Stimulated activated CD8-positive, alpha-beta memory T cell treated with anti-CD3 and anti-CD28 coated beads, Interleukin-7, amount 100 ng/mL, for 48 hours (primary cell): ENCODE measurements around the gene MAB21L4.

ENCODE experiments used
- DNase-seq, 2 donors: peaks; one replicate each; pipeline ENCODE4 v3.0.0-alpha.2; 2020; ENCODE audit warnings: low read depth in 1 of 2; ENCODE audit errors: extremely low read depth in 1 of 2

MAB21L4 gene

DNA sequence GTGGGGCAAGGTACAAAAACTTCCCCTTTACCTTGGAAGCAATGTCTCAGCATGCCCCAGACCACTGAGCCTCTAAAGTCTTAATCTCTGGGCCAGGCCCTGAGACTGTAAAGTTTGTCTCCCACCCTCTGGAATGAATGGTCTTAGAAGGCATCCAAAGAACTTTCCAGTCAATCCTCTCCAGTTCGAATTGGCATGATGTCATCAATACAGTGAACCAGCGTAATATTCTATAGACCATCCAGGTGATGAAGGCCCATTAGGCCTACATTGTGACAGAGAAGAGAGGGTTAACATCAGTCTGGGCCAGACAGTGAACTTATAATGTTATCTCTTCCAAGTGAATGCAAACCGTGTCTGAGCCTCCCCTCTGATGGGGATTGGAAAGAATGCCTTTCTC lies 11.2 kb downstream of the MAB21L4 start:
- no peak for DNase-seq

DNA sequence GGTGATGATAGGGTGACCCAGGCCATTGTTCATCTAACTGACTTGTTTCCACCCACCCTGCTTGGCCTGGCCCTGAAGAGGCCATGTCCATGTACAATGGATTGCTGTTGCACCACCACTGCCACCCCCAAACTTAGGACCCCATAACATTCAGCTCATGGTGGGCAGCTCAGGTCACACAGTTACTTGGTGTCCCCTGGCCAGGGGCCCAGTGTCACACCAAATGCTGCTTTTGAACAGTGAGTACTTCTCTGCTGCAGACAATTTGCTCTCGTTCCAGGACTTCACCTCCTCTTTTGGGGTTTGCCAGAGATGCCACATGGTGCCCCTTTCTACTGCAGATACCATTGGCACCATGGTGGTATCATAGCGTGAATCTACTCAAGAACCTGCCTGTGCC lies 11.7 kb downstream of the MAB21L4 start:
- no peak for DNase-seq

DNA sequence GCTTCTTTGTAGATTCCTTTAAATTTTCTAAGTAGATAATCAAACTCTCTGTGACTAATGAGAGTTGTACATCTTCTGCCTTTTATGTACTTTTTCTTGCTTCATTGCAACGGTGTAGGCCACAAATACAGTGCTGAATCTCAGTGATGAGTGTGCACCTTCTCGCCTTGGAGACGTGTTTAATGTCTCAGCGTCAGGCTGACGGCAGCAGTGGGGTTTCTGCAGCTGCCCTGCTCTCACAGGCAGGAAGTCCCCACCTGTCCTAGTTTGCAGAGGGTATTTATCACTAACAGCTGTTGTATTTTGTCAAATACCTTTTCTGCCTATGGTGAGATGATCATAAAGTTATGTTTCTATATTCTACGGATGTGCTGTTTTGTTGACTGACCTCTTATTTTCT lies 14.0 kb downstream of the MAB21L4 start:
- DNase-seq: no peak

DNA sequence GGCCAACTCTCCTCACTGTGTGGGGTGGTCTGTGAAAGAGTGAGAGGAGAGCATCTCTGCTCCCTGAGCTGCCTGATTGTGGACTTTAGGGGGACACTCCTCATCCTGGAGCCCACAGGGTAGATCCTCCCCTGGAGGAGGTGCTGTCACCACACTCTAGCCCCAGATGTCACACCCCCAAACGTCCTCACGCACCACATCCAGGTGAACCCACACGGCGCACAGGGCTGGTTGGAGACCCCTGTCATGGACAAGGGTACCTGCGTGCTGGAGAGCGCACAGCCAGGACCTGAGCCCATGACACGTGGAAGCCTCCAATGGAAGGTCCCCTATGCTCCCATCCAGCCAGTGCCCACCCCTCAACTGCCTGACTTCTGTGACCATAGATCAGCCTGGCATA lies 16.9 kb downstream of the MAB21L4 start:
- no peak for DNase-seq

DNA sequence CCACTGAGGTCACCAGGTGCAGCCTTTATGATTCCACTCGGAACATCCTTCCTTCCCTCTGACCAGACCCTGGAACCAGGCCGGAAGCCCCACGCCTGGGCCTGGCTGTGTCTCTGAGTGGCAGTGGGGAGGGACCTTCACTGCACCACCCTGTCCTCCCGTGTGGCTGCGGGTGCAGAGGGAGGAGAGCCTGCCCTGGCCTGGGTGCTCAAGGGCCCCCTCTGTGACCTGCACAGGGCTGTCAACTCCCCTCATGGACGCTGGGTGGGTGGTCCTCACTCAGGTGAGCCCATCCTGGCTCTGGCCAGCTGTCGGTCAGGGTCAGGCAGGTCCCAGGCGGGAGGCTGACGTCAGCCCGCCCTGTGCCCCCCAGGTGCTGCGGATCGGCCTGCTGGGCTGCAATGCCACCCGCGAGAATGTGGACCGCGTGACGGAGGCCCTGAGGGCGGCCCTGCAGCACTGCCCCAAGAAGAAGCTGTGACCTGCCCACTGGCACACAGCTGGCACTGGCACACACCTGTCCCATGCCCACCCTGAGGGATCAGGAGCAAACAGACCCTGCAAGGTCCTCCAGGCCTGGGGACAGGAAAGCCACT lies 17.5 kb downstream of the MAB21L4 start:
- DNase-seq: no peak

DNA sequence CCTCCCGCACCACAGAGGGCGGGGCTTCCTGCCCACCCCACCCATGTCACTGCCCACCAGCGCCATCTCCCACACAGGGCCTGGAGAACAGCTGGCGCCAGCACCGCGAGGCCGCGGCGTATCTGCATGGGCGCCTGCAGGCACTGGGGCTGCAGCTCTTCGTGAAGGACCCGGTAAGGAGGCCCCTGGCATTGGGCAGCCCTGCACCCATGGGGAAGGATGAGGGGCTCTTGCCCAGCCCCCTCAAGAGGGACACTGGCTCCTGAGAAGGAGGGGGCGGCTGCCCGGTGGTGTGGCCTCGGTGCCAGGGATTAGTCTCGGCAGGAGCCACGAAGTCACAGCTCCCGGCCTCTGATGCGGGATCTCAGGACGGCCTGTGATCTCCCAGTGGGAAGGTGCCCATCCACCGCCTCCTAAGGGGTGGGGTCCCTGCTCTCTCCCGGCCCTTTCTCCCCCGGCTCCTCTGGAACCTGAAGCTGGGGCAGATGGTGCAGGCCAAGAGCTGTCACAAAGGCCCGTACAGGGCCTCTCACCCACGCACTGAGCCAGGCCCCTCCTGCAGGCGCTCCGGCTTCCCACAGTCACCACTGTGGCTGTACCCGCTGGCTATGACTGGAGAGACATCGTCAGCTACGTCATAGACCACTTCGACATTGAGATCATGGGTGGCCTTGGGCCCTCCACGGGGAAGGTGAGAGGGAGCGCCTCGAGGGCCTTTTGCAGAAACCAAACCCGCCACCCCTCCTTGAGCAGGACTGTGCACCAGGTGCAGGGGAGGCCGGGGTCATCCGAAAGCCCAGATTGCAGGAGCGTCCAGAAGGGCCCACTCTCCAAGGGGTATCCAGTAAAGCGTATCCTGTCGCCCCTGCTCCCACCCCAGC lies 18.3 kb downstream of the MAB21L4 start:
- no peak for DNase-seq

DNA sequence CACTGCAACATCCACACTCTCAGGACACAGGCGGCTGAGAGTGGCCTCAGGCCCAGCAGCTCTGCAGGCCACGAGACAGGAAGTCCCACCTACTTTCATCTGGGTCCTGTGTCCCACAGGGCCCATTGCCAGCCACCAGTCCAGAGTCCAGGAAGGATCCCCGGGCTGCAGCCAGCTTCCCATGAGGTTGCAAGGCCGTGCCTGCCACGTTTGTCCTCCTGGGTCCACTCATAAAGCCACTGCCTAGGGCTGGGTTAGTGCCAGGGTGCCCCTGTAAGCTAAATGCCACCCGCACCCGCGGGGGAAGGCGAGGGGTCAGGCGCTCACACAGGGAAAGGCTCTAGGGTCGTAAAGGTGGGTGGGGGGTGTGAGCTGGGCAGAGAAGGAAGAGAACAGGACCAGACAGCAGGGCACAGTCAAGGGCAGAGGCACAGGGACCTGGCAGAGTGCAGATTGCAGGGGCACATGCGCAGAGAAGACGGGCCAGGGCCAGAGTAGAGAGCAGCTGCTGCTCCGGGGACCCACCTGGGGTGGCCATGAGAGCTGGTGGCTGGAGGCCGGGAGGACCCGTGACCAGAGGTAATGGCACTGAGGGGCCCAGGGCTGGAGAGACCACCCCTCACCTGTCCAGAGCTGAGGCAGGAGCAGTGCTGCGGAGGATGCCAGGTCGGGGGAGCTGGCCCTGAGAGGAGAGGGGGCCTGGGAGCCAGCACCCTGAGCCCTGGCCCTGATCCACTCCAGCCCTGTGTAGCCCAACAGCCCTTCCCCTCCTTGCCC lies 19.3 kb downstream of the MAB21L4 start:
- DNase-seq: no peak

DNA sequence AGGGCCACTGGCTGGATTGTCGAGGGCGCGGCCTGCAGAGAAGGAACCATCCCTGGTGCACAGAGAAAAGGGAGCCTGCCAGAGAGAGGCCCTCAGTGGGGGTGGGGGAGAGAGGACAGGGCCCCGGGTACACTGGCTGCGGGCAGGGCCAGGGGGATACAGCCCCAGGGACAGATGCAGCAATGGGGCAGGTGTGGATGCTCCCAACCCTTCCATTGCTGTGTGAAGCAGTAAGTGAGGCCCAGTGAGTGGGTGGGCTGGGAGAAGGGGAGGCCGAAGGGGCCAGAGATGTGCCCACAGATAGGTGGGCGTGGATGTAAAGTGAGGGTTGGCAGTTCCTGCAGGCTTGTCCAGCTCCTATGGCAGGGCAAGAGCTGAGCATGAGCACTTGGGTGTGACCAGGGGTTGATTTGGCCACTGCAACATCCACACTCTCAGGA lies 19.9 kb downstream of the MAB21L4 start:
- DNase-seq: no peak

DNA sequence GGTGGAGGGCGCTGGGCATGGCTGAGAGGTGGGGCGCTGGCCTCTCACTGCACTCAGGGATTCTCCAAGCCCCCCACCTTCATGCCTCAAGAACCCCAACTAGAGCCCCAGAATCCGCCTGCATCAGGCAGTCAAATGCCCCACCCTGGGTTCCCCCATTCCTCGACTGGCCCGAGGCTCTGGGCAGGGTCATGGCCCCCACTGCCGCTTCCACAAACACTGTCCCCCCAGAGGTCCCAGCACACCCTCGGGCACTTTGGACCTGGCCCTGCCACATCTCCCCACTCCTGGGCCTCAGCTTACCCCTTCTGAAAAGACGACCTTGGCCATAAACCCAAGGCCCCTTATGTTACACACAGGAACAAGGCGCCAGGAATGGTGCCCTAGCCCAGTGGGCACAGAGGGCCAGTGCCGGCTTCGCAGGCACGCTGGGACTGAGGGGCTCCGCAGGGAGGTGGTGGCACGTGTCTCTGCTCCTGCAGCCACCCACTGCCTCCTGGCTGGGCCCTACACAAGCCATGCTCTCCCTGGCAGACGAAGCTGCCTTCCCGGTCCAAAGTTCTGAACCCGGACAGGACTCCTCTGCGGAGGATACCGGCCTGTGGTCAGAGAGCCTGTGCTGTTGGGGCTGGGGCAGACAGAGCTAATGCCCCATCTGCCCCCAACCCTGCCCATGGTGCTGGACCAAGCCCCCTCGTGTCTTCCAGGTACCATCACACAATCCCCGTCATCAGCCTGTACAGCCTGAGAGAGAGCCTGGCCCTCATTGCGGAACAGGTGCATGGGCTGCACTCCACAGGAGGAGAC lies 20.5 kb downstream of the MAB21L4 start:
- no peak for DNase-seq

DNA sequence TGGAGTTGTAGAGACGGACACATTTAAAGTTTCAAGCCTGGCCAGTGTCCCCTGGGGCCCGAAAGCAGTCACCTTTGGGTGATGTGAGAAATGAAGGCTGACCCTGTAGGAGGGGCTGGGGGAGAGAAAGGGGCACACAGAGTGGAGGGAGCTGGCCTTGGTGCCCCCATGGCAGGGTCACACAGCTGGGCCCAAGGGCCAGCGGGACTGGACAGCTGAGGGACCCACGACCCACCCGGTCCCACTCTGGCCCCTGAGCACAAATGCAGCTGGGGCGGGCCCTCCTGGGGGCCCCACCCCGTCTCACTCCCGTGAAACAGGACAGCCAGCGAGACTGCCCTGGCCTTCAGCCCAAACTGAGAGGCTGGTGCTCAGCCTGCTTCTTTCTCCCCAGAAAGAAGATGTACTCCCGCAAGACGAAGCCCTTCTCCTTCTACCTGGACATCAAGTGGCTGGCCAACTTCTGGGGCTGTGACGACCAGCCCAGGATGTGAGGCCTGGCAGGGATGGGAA lies 21.2 kb downstream of the MAB21L4 start:
- no peak for DNase-seq

DNA sequence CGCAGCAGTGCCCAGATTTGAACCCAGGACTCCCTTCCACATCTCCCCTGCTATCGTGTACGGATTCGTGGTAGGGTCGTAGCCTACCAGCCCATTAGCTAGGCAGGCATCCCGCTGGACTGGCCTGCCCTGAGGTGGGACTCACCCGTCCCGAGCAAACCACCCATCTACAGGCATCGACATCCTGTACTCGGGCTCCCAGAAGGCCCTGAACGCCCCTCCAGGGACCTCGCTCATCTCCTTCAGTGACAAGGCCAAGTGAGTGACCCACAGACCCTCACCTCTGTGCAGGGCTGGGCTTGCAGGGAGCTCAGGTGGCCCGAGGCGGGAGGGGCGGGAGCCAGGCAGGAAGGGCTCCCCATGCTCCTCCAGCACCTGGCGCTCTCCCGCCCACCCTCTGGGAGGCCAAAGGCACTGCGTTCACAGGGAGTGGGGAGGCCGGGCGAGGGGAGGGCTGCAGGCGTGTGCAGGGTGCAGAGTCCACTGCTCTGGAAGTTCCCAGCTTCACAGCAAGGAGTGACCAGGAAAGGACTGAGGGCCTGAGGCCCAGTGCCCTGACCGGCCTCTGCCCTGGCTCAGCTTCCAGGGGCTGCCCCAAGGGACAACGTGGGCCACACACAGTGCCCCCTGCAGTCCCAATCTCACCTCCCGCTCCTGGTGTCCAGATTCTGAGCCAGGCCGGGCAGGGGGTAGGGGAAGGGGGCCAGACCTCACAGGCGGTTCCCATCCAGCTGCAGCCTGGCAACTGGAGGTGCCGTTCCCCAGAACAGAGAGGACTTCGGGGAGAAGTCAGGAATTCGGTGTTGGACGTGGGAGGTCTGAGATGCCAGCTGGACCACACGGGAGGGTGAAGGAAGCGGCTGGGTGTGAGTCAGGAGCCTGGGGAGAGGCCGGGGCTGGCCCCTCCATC lies 21.9 kb downstream of the MAB21L4 start:
- DNase-seq: no peak

DNA sequence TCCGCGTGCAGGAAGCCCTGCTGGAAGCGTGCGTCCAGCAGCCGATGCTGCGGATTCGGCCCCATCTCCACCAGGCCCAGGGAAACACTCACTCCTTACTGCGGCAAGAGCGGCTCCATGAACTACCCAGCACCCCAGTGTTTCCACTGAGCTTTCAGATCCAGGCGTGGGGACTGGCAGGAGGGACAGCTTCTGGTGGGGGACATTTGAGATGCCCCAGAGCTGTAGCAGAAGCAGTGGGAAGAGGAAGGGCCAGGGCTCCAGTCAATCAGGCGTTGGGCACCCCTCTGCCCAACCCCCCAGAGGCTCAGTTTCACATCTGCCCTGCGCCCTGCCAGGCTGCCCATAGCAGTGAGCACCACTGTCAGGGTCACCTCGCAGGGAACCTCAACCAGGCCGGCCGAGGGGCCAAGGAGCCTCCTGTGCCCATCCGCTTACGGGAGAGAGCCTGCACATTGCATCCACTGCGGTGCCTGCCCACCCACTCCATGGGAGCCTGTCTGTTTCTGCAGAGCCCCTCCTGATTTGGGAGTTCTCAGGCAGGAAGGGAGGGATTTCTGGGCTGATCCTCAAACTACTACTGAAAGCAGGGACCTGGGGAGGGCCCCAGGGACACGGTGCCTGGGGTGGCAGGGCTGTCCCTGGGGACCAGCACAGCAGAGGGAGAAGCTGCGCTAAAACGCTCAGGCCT lies 22.7 kb downstream of the MAB21L4 start:
- no peak for DNase-seq

DNA sequence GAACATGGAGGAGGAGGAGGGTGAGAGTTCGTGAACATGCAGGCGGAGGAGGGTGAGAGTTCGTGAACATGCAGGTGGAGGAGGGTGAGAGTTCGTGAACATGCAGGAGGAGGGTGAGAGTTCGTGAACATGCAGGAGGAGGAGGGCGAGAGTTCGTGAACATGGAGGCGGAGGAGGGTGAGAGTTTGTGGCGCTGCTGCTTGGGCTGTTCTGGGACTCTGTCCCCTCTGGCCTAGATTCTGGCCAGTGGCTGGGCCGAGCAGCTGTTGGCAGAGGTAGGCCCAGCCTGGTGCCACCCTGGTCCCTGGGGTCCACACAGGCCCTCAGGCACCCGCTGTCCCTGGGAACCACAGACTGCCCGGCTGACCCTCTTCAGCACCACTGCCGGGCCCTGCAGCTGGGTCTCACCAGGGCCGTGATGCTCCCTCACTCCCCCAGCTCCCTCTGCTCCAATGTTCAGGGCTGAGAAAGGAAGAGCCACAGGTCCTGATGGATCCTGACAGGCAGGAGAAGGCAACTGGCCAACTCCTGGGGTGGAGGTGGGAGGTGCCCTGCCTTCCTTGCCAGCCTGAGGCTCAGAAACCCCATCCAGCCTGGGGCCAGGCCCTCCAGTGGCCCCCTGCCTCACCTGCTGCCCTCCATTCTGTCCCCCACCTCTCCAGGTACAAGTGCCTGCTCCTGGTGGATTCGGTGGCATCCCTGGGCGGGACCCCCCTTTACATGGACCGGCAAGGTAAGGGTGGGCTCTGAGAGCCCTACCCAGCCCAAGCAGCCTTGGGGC lies 23.4 kb downstream of the MAB21L4 start:
- DNase-seq: no peak

DNA sequence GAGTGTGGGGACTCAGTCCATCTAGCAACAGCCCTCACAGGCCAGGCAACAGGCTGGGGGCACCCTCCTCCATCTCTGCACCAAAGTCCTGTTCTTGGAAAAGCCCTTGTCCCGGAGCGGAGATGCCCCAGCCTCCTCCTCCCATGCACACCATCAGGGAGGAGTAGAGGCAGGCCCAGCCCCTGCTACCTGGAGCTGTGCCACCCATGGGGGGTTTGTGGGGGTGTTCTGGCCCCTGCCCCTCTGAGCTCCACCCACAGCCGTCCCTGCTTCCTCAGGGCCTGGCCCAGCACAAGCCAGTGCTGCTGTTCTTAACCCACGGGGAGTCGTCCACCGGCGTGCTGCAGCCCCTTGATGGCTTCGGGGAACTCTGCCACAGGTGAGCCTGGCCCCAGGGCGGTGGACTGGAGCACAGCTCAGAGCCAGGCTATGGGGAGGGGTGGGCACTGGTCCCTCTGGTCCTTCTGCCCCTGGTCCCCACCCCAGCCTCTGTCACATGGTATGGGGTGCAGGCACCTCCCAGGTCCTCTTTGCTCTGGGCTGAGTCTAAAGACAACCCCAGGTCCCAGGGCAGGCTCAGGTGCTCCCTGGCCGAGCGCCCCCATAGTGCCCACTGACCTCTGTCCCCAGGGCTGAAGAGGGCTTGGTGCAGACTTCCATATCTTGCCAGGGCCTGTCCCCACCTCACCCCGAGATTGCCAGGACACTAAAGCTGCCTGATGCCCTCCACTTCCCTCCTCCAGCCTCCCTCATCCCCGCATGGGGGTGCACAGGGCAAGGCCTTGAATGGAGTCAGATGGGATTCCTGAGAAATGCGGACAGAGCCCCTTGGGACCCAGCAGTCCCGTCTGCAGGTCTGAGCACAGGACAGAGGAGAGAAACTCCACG lies 24.6 kb downstream of the MAB21L4 start:
- DNase-seq: no peak

DNA sequence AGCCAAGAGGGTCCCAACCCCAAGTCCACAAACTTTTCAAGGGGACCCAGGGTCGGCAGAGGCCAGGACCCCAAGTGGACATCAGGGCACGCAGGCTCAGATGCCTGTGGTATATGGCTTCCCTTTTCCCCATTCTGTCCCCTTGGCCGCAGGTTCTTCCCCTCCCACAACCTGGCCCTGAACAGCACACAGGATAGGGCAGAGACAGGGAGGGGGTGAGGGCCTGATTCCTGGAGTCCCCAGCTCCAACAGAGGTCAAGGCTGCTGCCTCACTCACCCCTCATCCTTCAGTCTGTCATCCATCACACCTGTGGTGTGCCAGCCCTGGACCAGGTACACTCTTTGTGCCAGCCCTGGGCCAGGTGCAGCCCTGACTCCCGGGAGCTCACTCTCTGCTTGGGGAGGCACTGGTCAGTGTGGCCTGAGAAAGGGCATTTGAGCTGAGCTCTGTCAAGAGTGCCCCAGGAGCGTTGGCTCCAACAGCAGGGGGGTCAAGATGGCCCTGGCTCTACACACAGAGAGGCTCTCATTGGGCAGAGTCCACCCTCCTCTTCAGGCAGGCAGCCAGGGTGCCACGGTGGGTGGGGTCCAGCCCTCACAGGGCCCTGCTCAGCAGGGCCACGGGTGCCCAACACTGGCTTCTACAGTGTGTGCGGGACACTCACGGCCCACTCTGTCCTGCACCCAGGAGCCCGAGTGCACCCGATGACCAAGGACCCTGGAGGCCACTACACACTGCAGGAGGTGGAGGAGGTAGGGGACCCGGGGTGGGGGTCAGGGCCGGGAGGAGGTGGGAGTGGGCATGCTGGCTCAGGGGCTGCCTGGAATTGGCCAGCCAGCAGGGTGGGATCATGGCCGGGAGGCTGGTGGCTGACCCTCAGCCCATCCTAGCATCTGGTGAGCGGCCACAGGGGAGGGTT lies 25.7 kb downstream of the MAB21L4 start:
- DNase-seq: no peak
